ENCODE measurements around the gene SAMHD1. TPM values are rescaled to one million over a fixed set of nuclear protein-coding genes. Genes with fewer than 3 reads are reported as not detected.

Gene SAMHD1
- total and polyA plus RNA-seq, 2 donors (not counting 1 experiment from before 2014, with no cell fraction given), result 25.9 to 47.2 TPM

DNA sequence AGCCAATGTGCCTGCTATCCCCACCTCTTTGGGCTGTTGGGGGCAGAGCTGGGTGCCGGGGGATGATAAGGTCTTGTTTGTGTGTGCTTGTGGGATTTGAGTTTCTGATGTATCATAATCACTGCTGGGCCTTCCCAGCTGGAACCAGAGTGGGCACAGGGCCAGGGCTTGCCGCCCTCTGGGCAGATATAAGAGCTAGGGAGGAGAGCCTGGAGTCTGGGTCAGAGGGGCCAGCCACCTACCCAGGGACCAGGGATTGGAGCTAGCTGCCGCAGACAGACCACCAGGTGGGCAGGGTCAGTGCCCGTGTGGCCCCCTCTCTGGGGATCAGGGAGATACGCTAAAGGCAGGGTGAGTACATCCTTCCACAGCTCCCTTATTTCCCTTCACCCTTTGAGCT lies 78.7 kb downstream of the SAMHD1 start:
- H3K27me3 ChIP-seq (ENCODE audit: control insufficient read depth, insufficient read depth, low read length), result no peaks in the 10 kb centered on the region
- TF ChIP-seq, protein P1, sequence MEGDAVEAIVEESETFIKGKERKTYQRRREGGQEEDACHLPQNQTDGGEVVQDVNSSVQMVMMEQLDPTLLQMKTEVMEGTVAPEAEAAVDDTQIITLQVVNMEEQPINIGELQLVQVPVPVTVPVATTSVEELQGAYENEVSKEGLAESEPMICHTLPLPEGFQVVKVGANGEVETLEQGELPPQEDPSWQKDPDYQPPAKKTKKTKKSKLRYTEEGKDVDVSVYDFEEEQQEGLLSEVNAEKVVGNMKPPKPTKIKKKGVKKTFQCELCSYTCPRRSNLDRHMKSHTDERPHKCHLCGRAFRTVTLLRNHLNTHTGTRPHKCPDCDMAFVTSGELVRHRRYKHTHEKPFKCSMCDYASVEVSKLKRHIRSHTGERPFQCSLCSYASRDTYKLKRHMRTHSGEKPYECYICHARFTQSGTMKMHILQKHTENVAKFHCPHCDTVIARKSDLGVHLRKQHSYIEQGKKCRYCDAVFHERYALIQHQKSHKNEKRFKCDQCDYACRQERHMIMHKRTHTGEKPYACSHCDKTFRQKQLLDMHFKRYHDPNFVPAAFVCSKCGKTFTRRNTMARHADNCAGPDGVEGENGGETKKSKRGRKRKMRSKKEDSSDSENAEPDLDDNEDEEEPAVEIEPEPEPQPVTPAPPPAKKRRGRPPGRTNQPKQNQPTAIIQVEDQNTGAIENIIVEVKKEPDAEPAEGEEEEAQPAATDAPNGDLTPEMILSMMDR (conservative IDR thresholded peaks at IDR 0.05 in 1 of 2, IDR thresholded peaks at IDR 0.05 in 1 of 2; ENCODE audit: low read depth in 1 of 2, low read length in 2 of 2), result no peak
- TF ChIP-seq EZH2 (IDR thresholded peaks at IDR 0.05; ENCODE audit: low read length, missing control alignments), result no peak
- no peak overlapping the region for H2AFZ ChIP-seq (ENCODE audit: low read length)

DNA sequence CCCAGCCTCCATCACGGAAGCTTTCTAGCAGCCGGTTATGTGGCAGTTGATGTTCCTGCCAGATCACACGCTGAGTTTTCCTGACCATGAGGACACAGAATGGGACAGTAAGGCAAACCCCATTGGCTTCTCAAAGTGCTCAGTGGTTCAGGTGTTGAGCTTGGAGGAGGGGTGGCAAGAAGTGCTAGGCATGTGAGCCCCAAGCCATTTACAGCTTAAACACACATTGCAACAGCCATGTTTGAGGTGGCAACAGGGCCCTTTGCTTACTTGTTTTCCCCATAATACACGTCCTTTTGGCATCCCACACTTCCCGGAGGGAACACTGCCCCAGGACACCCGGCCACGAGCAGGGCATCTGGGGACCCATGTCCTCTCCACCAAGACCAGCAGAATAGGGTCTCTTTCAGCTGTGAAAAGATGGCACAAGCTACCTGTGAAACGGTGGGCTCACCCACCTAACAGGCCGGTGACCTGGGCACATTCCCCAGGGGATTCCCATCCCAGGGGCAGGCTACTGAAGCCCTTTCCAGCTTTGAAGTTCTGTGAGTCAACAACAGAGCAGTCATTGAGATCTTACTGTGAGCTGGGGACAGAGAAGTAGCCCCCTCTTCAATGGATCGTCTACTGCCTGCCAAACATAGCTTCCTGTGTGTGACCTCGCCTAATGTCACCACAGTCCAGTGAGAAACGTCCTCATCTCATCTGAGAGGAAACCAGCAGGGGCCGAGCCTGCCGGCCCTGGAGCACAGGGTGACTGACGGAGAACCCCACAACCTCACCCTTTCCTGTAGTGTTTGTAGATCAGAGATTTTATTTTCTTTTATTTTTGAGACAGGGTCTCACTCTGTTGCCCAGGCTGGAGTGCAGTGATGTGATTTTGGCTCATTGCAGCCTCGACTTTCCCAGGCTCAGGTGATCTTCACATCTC lies 79.6 kb downstream of the SAMHD1 start:
- H3K9me3 ChIP-seq (ENCODE audit: control insufficient read depth, insufficient read depth, low read depth, low read length), result no peaks in the 10 kb centered on the region
- H2AFZ ChIP-seq (ENCODE audit: low read length), result no peak overlapping the region
- H3K4me1 ChIP-seq (ENCODE audit: control insufficient read depth, extremely low read depth, insufficient read depth, low read length), result peaks cover under 1% of the 10 kb centered on the region
- DNase-seq (ENCODE audit: low read depth in 2 of 2), result no peak
- H3K79me2 ChIP-seq (ENCODE audit: control insufficient read depth, insufficient read depth, low read length), result no peaks in the 10 kb centered on the region
- H4K20me1 ChIP-seq (ENCODE audit: control insufficient read depth, extremely low read depth, insufficient read depth, low read length), result no peaks in the 10 kb centered on the region
- no peak overlapping the region for H3K9ac ChIP-seq (ENCODE audit: insufficient read depth, low read length)
- no peaks in the 10 kb centered on the region for H3K36me3 ChIP-seq (ENCODE audit: control insufficient read depth, insufficient read depth, low read length)
- no peak for TF ChIP-seq EZH2 (IDR thresholded peaks at IDR 0.05; ENCODE audit: low read length, missing control alignments)
- TF ChIP-seq, protein P1 (conservative IDR thresholded peaks at IDR 0.05 in 1 of 2, IDR thresholded peaks at IDR 0.05 in 1 of 2; ENCODE audit: low read depth in 1 of 2, low read length in 2 of 2), result no peak
- H3K4me2 ChIP-seq (ENCODE audit: extremely low read depth, insufficient read depth, low read length), result no peak overlapping the region
- no peak overlapping the region for H3K4me3 ChIP-seq (replicated peaks in 1 of 4; ENCODE audit: control extremely low read depth in 1 of 4, insufficient read depth in 1 of 4, low read depth in 3 of 4, low read length in 4 of 4)
- no peak overlapping the region for H3K27ac ChIP-seq (ENCODE audit: insufficient read depth, low read length)
- H3K27me3 ChIP-seq (ENCODE audit: control insufficient read depth, insufficient read depth, low read length), result no peaks in the 10 kb centered on the region

More for the DNA sequence above, 78.7 kb downstream of the SAMHD1 start:
- H3K36me3 ChIP-seq (ENCODE audit: control insufficient read depth, insufficient read depth, low read length), result no peaks in the 10 kb centered on the region
- no peak for DNase-seq (ENCODE audit: low read depth in 2 of 2)
- H3K4me1 ChIP-seq (ENCODE audit: control insufficient read depth, extremely low read depth, insufficient read depth, low read length), result no peaks in the 10 kb centered on the region
- no peak overlapping the region for H3K27ac ChIP-seq (ENCODE audit: insufficient read depth, low read length)
- no peaks in the 10 kb centered on the region for H3K9me3 ChIP-seq (ENCODE audit: control insufficient read depth, insufficient read depth, low read depth, low read length)
- no peaks in the 10 kb centered on the region for H4K20me1 ChIP-seq (ENCODE audit: control insufficient read depth, extremely low read depth, insufficient read depth, low read length)
- H3K79me2 ChIP-seq (ENCODE audit: control insufficient read depth, insufficient read depth, low read length), result no peaks in the 10 kb centered on the region
- no peak overlapping the region for H3K4me2 ChIP-seq (ENCODE audit: extremely low read depth, insufficient read depth, low read length)
- no peak overlapping the region for H3K9ac ChIP-seq (ENCODE audit: insufficient read depth, low read length)
- no peak overlapping the region for H3K4me3 ChIP-seq (replicated peaks in 1 of 4; ENCODE audit: control extremely low read depth in 1 of 4, insufficient read depth in 1 of 4, low read depth in 3 of 4, low read length in 4 of 4)

DNA sequence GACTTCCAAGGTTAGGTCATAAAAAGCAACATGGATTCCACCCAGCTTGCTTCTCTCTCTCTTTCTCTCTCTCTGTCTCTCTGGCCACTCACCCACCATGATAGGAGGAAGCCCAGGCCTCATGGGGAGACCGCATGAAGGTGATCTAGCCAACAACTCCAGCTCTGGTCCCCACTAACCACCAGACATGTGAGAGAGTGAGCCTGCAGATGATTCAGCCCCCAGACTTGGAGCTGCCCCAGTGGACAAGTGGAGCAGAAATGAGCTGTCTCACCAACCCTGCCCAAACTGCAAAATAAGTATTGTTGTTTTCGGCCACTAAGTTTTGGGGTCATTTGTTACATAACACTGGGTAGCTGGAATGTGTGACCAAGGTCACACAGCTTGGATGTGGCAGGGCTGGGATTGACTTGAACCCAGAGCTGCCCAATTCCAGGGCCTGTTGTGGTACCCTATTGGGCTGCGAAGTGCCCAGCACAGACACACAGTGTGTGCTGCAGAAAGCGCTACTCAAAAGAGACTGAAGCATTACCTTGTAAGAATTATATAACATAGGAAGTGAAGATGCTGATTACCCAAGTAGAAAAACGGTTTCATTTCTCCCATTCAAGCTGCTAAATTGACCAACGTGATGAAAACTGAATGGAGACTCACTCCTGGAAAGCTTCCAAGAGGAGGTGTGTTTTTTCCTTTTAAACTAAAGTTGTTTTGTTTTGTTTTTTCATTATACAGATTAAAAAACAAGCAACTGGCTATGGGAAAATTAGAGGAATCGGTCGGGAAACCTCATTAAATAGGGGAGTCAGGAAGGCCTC lies 84.6 kb downstream of the SAMHD1 start:
- peaks cover 13% of the 10 kb centered on the region for H3K79me2 ChIP-seq (ENCODE audit: control insufficient read depth, insufficient read depth, low read length)
- TF ChIP-seq, protein P1 (conservative IDR thresholded peaks at IDR 0.05 in 1 of 2, IDR thresholded peaks at IDR 0.05 in 1 of 2; ENCODE audit: low read depth in 1 of 2, low read length in 2 of 2), result no peak
- TF ChIP-seq EZH2 (IDR thresholded peaks at IDR 0.05; ENCODE audit: low read length, missing control alignments), result no peak
- no peaks in the 10 kb centered on the region for H3K9me3 ChIP-seq (ENCODE audit: control insufficient read depth, insufficient read depth, low read depth, low read length)
- no peak overlapping the region for H2AFZ ChIP-seq (ENCODE audit: low read length)
- H3K27me3 ChIP-seq (ENCODE audit: control insufficient read depth, insufficient read depth, low read length), result no peaks in the 10 kb centered on the region
- DNase-seq (ENCODE audit: low read depth in 2 of 2), result peak in 1 of 2 donors; percentile 82
- H3K4me3 ChIP-seq (replicated peaks in 1 of 4; ENCODE audit: control extremely low read depth in 1 of 4, insufficient read depth in 1 of 4, low read depth in 3 of 4, low read length in 4 of 4), result no peak overlapping the region
- H3K4me2 ChIP-seq (ENCODE audit: extremely low read depth, insufficient read depth, low read length), result no peak overlapping the region
- no peaks in the 10 kb centered on the region for H3K36me3 ChIP-seq (ENCODE audit: control insufficient read depth, insufficient read depth, low read length)
- peaks cover 4% of the 10 kb centered on the region for H3K4me1 ChIP-seq (ENCODE audit: control insufficient read depth, extremely low read depth, insufficient read depth, low read length)
- no peak overlapping the region for H3K27ac ChIP-seq (ENCODE audit: insufficient read depth, low read length)
- H4K20me1 ChIP-seq (ENCODE audit: control insufficient read depth, extremely low read depth, insufficient read depth, low read length), result no peaks in the 10 kb centered on the region
- no peak overlapping the region for H3K9ac ChIP-seq (ENCODE audit: insufficient read depth, low read length)

Data from fibroblast of lung (primary cell).